COLO829 (cell line): ENCODE measurements around the gene RNF2.

Source experiments
- DNase-seq: peaks from one replicate; pipeline ENCODE4 v3.0.0; 2012; ENCODE audit warnings: low spot score

The RNF2 gene

GRCh38 chr1:185096531-185096930 is 51.2 kb downstream of the RNF2 start:
- no peak for DNase-seq

GRCh38 chr1:185104083-185104482 is 58.7 kb downstream of the RNF2 start:
- no peak for DNase-seq

- no peak for DNase-seq
Measured at GRCh38 chr1:185105121-185105520, 59.8 kb downstream of the RNF2 start.

DNA sequence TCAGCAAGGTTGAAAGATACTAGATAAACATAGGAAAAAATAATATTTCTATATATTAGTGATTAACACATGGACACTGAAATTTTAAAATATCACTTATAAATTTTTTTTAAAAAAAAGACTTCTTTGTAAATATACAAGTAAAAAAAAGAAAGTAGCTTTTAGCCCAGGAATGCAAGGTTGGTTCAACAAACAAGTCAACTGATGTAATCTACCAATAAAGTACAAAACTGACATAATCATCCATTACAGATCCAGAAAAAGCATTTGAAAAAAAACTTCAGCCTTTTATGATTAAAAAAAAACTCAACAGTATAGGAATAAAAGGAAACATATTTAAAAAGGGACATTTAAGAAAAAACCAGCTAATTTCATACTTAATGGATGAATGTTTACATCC is 63.0 kb downstream of the RNF2 start:
- DNase-seq, result no peak

GRCh38 chr1:185110145-185110544 is 64.8 kb downstream of the RNF2 start:
- DNase-seq, result no peak

DNA sequence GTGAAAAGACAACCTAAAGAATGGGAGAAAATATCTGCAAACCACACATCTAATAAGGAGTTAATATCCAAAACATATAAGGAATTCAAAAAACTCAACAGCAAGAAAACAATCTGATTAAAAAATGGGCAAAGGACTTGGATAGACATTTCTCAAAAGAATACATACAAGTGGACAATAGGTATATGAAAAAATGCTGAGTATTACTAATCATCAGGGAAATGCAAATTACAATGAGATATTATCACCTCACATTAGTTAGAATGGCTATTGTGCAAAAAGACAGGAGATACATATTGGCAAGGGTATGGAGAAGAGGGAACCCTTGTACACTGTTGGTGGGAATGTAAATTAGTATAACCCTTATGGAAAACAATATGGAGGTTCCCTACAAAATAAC is 66.5 kb downstream of the RNF2 start:
- no peak for DNase-seq

DNA sequence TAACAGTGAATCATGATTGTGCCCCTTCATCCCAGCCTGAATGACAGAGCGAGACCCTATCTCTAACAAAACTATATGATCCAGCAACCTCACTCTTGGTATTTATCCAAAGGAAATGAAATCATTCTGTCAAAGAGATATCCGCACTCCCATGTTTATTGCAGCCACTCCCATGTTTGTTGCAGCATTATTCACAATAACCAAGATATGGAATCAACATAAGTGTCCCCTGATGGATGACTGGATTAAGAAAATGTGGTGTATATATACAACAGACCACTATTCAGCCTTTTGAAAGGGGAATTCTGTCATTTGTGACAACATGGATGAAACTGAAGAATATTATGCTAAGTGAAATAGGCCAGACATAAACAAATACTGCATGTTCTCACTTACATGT is 67.0 kb downstream of the RNF2 start:
- DNase-seq, result no peak

- no peak for DNase-seq
Measured at GRCh38 chr1:185129708-185130107, 84.3 kb downstream of the RNF2 start.

- no peak for DNase-seq
Measured at GRCh38 chr1:185132534-185132933, 87.2 kb downstream of the RNF2 start.

DNA sequence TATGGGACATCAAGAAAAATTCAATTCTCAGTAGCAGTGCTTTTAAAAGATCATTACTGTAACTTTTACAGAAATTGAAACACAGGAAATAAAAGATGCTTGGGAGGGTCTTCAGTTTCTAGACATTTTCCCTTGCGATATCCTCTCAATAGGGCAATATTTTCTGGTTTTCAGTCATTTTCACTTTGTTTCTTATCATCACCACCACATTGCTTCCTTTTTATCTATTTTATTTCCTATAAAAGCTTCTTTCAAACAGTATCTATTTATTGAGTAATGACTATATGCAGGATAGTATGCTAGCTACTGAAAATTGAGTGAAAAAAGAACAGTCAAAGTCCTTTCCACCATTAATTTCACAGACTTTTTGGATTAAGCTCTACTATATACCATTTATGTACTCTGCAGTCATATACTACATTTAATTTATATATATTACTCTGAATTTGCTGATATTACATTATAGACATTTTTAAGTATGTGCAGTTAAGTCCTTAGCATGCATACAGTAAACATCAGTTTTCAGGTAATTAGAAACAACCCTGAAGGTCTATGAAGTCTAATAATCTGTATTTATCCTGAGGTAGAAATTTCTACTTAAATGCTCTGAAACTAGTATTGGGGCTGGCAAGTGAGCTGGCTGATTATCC is 92.7 kb downstream of the RNF2 start:
- DNase-seq, result no peak

- no peak for DNase-seq
Measured at GRCh38 chr1:185139246-185139645, 93.9 kb downstream of the RNF2 start.

DNA sequence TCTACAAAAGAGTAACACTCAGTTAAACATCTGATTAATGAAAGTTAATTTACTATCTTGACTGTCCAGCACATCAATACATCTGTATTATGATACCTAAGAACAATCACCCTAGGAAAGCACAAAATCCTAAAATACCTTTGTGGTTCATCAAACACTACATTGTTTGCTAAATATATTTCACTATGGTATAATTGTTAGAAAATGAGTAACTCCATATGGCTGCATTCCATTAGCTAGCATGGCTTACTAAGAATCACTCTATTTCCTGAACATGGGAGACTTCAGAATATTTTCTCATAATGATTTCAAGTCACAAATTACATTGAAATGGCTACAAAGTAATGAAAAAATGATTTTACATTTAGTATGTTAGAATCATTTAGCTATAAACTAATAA is 98.9 kb downstream of the RNF2 start:
- DNase-seq, result peak; percentile 19

GRCh38 chr1:185151215-185151614 is 105.9 kb downstream of the RNF2 start:
- DNase-seq, result no peak
